GM19324 (cell line): ENCODE data around the gene ZFTA.
A peak's percentile ranks its signal among the peaks of the same experiment; 100 is the strongest.
"Not testable (repeated sequence)": the region's sequence is repeated elsewhere in the genome, so short reads cannot be mapped to it uniquely, and the experiment has no call there.

Experiments used
- ATAC-seq: cut with Tn5 transposase; IDR thresholded peaks from one replicate; pipeline ENCODE4 v1.9.1; 2021; ENCODE audit warnings: mild to moderate bottlenecking, moderate library complexity; ENCODE audit not compliant: unreplicated experiment, low FRiP score

The ZFTA gene

DNA sequence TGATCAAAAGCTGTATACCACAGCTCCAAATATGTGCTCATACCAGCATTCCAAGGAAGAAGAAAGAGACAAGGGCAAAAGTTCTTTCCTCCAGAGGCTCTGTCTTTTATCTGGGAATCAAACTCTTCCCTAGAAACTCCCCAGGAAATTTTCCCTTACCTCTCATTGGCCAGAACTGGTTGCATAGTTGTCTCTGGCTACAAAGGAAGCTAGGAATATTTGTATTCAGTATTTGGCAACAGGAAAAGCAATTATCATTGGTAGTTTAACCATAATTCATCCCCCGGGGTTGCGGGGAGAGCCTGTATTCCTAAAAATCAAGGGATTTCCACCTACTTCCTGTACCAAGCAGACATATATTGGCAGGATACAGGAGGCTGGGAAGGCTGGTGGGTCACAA lies 10.5 kb upstream of the ZFTA start:
- no peak for ATAC-seq

GRCh38 chr11:63775191-63775590 lies 6.6 kb upstream of the ZFTA start:
- ATAC-seq: no peak

DNA sequence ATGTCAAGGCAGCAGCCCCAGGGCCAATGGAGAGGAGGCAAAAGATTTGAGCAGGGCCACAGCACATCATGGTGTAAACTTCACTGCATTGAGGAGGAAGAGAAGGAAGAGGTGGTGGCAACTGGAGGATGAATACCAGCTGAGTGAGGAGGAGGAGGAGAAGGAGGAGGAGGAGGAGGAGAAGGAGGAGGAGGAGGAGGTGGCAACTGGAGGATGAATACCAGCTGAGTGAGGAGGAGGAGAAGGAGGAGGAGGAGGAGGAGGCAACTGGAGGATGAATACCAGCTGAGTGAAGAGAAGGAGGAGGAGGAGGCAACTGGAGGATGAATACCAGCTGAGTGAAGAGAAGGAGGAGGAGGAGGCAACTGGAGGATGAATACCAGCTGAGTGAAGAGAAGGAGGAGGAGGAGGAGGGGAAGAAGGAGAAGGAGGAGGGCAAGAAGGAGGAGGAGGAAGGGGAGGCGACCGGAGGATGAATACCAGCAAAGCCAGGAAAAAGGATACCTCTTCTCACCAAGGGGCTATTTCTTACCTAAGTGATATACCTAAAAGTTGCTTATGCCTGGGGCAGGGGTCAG lies 3.3 kb upstream of the ZFTA start:
- not testable (repeated sequence) for ATAC-seq

DNA sequence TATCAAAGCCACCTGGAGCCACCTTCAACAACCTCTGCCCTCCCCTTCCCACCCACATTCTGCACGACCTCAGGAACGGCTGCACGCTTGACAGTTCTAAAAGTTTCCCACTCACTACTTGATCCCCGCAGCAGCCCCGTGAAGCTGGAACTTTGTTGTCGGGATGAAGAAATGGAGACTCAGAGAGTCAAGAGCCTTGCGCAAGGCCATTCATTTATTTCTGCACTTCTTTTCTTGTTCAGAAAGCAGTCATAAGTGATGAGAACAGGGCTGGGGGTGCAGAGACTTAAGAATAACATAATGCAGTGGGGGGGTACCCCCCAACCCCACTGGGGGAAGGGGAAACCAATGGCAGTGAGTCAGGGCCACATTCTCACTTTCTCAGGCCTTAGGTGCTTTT lies 2.2 kb upstream of the ZFTA start:
- ATAC-seq: no peak

DNA sequence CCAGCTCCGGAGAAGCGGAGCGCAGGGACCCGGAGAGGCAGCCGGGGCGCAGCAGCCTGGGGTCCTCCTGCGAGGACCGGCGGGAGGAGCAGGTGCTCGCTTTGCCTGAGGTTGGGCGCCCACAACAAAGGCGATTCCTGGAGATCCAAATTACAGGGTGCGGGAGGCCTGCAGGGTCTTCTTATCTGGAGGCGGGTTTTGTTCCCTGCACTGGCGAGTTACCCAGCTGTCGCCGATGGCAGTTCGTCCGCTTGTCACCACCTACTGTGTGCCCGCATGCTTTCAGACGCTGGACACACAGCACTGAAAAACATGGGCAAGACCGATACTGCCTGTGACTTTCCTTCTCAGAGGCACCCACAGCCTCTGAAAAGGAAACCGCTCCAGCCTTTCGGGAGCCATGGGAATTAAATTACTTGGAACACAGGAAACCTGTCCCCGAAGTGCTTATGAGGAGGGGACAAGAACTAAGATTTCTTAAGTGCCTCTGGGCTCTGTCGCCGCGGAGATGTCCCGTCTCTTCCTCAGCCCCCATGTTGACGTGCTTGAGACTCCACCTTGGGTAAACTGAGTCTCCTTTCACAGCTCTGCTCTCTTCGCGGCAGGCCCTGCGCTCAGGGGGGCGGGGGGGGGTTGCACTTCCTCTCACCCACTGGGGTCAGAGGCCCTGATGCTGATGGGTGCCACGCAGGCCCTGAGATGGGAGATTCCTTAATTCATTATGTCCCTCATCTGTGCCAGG lies 1.3 kb upstream of the ZFTA start:
- ATAC-seq: no peak

- ATAC-seq: peak; percentile 16
Measured at GRCh38 chr11:63769042-63769713, 603 bp upstream of the ZFTA start.

DNA sequence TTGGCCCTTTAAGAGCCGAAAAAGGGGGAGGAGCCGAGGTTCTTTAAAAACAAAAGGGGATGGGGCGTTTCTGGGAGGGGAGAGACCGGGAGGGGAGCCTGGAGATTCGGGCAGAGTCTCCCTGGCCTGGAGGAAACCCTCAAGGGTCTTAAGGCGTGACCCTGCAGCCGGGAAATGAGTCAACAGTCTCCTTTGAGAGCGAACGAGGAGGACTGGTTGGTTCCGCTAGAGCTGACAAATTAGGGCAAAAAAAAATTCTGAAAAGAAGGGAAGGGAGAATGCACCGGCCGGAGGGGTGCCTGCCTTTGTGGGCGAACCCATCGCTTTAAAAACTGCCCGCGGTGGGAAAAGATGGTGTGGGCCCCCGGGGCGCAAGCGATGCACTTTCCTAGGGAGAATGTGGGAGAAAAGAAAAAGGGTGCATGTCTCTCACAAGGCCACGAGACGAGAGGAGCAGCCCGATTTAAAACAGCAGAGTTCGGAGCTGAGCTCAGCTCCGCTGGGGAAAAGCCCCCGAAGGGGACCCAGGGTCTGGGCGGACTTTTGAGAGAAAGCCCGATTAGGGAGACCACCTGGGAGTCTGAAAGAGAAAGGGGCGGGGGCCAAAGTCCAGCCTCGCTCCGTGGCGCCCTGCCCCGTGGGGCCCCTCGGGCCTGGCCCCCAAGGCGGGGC lies 874 bp downstream of the ZFTA start:
- no peak for ATAC-seq

DNA sequence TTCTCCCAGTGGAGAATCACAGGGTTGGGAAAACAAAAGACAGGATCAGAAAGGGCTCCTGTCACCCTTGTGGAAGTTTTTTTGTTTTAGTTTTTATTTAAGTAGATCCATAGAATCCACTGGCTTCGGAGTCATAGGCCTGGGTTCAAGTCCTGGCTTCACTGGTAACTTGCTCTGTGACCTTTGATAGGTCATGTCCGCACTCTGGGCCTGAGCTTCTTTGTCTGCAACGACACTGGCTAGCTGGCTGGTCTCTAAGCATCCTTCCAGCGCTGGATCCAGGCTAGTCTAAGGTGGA lies 1.4 kb downstream of the ZFTA start:
- ATAC-seq: no peak

- ATAC-seq: no peak
Measured at GRCh38 chr11:63766531-63767235, 1.9 kb downstream of the ZFTA start.

GRCh38 chr11:63765688-63766241 lies 2.8 kb downstream of the ZFTA start:
- ATAC-seq: no peak

DNA sequence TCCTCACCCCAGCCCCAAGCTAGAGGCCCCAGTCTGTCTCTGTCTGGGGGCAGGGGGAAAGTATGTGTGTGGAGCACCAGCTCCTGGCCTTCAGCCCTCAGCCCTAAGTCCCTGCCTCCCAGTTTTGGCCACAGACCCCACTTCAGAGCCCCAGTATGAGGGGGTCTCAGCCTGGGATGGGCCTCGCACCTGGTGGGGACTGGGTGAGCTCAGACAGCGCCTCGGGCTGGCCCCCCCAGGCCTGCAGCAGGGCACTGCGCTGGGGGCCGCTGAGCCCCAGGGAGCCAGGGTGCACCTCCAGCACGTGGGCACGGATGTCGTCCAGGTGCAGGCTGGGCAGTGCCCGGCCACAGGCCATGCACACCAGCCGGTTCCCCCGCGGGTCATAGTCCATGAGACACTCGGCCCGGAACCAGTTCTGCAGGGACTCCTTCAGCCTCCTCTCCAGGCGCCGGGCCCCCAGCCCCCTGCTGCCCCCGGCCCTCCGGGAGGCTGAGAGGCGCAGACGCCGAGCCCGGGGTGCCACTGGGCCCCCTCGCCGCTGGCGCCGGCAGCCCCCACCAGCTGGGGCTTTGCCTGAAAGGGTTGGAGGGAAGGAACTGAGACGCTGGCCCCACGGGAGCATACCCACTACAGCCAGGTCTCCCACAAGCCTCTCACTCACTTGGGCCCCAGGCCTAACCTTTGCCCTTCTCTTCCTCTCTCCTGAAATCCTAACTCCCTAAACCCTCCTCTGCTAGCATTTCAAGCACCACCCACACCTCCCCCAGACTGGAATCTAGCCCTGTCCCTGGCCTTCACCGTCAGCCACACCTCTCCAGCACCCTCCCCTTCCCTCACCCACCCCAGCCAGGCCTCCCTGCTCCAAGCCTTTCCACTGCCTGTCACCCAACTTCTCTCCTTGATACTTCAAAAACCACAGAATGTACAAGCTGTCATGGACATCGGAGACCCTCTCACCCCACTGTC lies 3.6 kb downstream of the ZFTA start:
- no peak for ATAC-seq

DNA sequence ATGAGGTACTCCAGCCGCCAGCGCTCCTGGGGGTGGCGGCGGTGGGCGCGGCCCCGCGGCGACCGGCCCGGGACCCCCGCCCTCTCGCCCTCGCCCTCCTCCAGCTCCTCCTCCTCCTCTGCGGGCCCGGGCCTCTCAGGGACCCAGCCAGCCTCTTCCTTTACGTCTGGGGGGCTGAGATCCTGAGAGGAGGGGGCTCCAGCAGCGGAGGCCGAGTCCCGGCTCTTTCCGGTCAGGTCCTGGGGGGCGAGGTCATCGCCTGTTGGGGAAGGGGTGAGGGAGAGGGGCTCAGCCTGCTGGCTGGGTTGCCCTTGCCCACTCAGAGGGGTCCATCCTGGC lies 4.3 kb downstream of the ZFTA start:
- no peak for ATAC-seq

DNA sequence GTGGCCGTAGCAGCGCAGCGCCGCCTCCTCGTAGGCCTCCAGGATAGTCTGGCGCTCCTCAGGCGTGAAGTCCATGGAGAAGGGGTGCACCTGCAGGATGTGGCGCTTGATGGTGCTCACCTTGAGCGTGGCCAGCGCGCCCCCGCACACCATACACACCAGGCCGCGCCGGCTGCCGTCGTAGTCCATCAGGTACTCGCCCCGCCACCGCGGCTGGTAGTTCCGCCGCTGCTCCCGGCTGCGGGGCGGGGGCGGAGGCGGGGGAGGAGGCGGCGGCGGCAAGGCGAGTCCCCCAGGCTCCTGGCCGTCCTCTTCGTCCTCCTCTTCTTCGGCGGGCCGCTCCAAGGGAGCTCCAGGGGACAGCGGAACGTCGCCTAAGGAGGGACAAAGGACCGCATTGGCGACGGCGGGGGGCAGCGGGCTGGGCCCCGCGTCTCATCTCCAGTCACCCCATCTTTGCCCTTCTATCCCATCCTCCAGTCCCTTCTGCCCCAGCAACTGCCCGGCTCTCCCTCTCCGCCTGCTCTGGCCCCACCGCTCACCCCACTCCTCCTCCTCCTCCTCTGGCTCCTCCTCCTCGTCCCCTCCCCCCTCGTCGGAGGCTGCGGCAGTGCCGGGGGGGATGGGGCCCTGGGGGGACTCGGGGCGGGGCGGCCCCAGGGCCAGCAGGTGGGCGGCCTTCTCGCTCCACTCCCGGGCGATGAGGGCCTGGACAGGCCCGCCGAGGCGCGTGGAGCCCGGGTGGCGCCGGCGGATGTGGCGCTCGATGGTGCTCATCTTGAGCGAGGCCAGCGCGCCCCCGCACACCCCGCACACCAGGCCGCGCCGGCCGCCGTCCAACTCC lies 4.9 kb downstream of the ZFTA start:
- no peak for ATAC-seq

- ATAC-seq: no peak
Measured at GRCh38 chr11:63762654-63763495, 5.7 kb downstream of the ZFTA start.

DNA sequence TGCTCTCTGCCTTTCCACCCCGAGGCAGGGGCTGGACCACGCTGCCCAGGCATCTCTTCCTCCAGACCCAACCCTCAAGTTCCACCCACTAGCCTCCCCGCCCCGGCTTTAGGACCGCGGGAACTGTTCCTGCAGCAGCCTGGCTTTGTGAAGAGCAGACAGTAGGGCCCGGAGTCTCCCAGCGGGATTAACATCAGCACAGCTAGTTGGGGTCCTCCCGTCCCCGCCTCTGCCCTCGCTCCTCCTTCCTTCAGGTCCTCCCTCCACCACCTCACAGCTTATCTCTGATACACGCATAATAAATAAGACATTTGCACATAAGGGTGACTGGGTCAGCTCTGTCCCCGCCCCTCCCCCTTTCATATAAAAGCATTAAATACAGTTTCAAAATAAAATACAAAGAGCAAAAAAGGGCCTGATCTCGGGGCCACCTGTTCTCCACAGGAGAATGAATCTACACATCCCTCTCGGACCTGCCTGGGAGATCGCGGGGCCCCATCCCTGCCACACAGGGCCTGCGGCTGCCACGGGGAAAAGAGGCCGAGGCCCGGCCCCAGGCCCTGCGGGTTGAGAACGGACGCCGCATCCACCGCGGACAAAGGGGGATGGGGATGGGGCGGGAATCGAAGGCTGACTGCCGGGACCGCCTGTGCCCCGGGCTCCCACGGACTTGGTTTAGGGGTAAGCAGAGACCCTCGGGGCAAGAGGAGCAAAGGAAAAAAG lies 6.5 kb downstream of the ZFTA start:
- ATAC-seq: no peak

GRCh38 chr11:63761188-63761587 lies 7.4 kb downstream of the ZFTA start:
- ATAC-seq: no peak

- ATAC-seq: no peak
Measured at GRCh38 chr11:63760487-63761079, 8.0 kb downstream of the ZFTA start.
